NCI-H748 (cell line): Measurements from ENCODE around the gene AGER.
"Not testable (repeated sequence)": the region's sequence is repeated elsewhere in the genome, so short reads cannot be mapped to it uniquely, and the experiment has no call there.

Source experiments
- DNase-seq: peaks from one replicate; lab custom pipeline; 2025; ENCODE audit not compliant: unreplicated experiment; lab: John Stamatoyannopoulos, UW

The AGER gene

DNA sequence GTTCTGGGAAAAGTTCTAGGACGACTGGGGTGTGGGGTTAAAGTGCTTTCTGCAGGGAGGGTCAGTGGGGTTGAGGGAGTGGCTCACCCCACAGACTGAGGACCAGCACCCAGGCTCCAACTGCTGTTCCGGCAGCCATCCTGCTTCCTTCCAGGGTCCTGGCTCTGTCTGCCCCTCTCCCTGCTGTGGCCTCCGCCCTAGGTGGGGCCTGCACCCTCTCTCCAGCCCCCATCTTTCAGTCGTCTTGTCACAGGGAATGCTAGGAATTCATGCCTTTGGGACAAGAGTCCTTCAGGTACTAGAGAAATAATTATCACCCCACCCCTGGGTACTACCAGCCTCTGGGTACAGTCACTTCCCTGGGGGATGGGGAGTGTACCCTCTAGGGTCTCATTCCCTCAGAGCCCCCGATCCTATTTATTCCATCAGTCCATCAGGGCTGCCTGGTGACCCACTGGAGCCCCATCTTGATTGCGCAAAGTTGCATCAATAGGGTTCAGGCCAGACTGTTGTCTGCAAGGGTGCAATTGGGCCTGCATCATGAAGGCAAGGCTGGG, at the start of gene AGER:
Gene AGER, minus strand, starts transcription at position 170 of the 557 bp plus-strand sequence. Its CDS starts 31 bp downstream, at position 139.
- no peak for DNase-seq

DNA sequence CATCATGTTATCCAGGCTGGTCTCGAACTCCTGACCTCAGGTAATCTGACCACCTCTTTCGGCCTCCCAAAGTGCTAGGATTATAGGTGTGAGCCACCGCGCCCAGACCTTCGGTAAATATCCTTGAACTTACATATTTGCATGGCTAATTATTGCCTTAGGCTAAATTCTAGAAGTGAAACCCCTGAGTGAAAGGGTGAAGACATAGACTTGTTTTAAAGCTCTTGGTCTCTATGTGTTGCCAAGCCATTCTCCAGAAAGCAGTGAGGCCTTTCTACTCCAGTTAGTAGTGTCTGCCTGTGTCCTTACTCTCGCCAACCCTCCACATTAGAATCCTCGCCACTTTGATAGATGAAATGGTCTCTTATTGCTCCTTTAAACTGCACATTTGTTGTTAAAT, 42.4 kb upstream of the AGER start:
- no peak for DNase-seq

DNA sequence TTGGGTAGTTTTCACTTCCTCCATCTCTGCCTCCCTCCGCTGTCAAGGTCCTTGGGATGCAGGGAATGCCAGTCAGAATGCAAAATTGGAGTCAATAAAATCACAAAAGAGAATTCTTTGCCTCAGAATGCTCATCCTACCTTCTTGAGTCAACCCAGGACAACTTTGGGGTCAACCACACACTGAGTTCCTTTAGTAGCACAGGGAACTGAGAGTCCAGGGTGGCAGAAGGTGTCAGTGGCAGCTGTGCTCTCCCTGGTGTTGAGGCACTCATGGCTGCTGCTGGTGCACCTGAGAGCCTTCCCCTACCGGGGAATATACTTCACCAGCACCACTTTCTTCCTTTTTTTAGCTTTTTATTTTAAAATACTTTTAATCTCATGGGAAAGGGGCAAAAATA, 40.6 kb upstream of the AGER start:
- DNase-seq = no peak

DNA sequence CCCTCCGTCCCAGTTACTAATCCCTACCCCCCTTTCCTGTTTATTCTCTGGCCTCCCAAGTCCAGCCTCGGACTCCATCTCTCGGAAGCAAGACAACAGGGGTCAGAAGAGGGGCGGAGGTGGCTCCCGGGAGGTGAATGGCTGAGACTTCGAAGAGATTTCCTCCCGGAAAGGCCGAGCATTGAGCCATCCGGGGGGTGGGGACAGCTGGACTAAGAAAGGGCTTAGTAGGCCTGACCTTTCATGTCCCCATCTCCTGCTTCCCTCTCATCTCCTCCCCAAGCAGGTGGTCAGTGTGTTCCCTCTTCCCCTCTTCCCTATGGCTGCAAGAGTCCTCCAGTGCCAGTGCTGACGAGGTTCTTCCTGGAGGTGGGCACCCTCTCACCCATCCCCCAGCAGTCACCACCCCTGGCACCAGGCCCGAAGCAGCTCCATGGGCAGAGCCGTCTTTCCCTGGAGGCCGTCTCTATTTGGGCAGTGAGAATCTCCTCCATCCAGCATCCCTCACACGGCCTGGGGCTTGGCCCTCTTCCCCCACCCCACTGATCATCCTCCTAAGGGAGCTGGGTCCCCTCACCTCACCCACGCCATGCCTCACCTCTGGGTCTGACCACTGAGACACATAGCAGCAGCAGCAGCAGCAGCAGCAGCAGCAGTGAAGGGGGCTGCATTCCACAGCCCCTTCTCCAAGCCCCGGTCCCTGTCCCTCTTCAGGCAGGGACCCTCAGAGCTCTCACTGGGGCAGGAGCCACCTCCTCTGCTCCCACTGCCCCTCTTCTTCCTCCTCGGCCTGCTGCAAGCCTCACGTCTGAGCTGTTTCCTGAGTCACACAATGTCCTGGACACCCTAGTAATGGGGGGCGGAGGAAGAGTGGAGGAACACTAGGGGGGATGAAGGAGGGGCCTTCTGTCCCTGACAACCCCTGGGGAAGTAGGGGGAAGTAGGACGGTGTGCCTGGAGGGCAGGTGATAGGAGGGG, 39.5 kb upstream of the AGER start, which contains the start of gene NOTCH4:
Gene NOTCH4, minus strand, starts transcription at position 810 of the 978 bp plus-strand sequence. Its CDS starts 139 bp downstream, at position 671.
- no peak for DNase-seq

DNA sequence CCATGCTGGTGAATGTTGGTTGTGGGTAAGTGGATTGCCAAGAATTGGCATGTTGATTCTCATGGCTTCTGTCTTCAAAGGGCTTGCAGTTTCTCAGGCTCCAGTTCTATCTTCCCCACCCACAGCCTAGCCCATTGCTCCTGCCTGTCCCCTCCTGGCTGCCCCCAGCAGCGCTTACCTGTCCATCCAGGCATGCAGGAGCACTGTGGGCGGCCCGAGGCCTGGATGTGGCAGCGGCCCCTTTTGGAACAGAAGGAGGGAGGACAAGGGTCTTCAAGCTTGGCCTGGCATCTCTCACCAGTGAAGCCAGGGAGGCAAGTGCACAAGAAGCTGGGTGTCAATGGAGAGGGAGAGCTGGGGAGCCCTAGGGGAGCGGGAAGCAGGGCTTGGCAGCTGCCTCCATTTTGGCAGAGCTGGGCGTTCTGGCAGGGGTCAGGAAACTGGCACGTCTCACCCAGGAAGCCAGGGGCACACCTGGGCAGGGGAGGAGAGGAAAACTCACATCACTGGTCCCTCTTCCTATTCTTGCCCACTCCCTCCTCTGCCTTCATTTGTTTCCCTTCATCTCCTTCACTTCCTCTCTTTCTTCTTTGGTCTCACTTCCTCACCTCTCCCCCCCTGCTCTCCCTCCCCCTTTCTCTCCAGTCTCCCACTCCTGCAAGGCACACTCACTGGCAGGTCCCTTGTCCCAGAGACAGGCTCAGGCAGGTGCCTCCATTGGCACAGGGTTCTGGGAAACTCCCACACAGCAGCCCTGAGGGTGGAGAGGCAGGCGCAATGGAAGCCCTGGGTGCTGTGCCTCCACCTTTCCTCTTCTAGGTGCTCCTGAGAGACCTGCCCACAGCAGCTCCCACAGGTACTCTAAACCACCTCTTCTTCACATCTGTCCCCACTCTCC, 38.5 kb upstream of the AGER start:
- DNase-seq = no peak

DNA sequence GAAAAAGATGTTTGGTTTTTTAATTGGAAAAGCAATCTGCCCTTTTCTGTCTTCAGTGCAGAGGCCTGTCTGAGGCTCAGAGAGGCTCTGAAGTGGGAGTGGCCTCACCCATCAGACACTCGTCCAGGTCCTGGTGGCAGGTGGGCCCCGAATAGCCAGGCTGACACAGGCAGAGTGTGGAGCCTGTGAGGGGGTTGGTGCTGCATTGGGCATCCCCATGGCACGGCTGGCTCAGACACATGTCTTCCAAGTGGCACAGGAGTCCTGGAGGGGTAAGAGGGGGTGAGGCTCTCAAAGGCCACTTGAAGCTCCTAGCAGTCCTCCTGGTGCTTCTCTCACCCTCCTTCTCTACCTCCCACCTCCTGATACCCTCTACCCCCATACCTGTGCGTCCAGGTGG, 36.0 kb upstream of the AGER start:
- no peak for DNase-seq

DNA sequence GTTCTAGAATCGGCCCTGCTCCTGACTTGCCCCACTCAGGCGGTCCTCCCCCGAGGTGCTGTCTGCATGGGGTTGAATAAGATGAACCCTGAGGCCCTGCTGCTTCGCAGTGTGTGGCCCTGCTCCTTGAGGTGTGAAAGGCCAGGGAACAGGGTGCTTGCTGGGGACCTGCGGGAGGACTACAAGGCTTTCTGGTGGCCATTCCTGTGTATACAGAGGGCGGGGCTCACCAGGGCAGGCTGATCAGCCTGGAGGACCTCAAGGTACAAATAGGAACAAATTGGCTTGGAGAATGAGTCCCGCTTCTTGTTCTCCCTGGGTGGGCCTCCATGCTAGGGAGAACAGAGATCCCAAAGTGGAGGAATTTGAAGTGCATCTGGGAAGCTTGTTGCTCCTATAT, 34.1 kb upstream of the AGER start:
- no peak for DNase-seq

DNA sequence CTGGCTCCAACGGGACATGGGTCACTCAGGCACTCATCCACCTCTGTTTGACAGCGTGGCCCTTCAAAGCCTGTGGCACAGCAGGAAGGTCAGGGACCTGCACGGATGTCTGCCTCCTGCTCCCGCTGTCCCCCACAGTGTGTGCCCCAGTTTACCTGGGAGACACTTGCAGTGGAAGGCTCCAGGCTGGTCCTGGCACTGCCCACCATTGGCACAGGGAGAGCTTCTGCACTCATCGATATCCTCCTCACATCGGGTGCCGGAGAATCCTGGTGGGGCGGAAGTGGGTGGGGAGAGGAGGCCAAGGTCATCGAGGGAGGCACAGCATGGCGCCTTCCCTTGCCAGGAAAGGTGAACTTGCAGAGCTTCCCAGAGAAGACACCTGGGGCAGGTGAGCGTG, 32.9 kb upstream of the AGER start:
- no peak for DNase-seq

DNA sequence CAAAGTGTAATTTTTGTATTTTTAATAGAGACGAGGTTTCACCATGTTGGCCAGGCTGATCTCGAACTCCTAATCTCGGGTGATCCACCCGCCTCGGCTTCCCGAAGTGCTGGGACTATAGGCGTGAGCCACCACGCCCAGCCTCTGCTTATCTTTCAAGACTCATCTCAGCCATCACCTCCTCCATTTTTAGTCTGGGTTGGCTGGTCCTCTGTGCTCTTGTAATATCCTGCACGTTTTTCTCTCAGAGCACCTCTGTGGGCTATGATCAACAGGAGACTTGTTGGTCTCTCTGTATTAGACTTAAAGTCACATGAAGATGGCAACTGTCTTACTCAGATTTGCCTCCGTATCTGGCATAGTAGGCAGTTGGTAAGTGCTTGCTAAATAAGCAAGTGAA, 32.2 kb upstream of the AGER start:
- DNase-seq = no peak

DNA sequence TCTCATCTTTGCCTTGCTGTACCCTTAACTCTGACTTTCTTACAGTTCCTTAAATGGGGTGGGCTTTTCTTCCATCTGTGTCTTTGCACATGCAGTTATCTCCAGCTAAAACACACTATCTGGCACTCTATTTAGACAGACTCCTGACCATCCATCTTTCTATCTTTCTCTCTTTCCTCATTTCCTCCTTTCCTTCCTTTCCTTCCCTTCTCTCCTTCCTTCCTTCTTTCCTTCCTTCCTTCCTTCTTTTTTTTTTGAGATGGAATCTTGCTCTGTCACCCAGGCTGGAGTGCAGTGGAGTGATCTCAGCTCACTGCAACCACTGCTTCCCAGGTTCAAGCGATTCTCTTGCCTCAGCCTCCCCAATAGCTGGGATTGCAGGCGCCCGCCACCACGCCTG, 31.6 kb upstream of the AGER start:
- DNase-seq = no peak

DNA sequence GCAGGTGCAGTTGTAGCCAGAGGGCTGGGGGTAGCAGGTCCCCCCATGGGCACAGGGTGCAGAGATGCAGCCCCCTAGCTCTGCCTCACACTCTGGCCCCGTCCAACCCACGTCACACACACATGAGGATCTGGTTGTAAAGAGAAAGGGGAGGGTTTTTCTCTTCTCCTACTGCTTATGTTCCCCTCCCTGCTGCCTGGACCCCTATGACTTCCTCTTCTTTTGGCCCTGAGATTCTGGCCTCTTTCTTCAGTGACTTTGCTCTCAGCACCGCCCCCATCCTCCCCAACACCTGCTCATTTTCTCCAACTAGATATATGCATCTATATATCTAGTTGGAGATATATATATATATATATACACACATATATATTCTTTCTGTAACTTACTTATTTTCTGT, 30.1 kb upstream of the AGER start:
- no peak for DNase-seq

DNA sequence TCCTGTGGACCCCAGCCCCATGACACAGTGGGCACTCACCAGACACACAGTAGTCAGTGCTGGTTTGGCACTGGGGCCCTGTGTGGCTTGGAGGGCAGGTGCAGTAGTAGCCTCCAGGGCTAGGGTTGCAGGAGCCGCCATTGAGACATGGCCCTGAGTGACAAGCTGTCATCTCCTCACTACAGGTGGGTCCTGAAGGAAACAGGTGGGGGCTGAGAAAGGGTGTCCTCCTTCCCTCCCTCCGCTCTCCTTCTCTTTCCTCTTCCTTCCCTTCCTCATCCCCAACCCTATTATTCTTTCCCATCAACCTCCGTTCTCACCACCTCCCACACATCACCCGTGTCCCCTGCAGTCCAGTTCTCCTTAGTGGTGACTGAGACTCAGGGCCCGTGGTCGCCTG, 29.6 kb upstream of the AGER start:
- DNase-seq = no peak

DNA sequence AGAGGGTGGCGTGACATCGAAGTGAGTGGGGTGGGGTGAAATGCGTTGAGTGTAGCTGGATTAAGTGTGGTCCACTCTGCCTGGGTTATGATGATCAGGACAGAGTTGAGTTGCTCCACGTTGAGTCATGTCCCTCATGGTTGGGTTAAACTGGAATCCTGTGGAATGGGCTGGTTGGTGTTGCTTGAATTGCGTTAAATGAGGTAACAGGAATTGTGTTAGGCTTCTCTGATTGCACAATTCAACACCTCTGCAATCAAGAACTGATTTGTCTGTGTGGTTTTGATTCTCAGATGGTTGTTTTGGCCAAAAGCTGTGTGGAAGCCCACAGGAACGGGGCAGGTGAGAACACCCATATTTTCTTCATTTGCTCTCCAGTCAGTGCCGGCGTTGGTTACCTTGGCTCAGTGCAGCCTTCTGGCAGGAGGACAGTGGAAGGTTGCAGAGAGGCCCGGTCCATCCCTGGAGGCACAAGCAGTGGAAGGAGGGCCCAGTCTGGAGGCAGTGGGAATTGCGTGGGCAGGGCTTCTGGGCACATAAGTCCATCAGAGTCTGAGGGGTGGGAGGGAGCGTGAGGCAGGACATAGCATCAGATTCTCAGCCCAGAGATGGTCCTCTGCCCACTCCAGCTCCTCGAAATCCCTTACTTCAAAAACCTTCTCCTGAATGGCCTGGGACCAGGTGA, 28.2 kb upstream of the AGER start:
- no peak for DNase-seq

DNA sequence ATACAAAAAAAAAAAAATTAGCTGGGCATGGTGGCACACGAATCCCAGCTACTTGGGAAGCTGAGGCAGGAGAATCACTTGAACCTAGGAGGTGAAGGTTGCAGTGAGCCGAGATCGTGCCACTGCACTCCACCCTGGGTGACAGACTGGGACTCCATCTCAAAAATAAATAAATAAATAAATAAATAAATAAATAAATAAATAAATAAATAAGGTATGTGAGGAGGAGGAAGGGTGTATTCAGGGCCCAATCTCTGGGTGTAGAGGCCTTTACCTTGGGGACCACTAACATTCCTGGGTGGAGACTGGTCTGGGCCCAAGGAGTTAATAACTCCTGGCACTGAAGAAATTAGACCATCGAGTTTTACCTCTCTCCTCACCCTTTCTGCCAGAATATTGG, 27.4 kb upstream of the AGER start:
- DNase-seq = not testable (repeated sequence)

DNA sequence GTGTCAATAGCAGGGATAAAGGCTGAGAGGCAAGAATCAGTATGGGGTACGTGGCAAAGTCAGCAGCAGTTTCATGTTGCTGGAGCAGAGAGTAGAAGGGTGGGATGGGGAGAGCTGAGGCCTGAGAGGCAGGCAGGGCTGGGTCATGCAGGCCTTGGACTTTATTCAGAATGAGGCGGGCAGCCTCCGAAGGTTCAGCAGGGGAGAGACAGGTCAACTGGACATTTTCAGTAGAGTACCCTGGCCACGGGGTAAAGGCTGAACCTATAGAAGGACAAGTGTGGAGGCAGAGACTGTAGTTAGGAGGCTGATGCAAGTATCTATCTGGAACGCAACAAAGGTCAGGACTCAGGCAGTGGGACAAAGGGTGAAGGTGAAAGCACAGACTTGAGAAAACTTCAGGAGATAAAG, 26.1 kb upstream of the AGER start:
- no peak for DNase-seq

DNA sequence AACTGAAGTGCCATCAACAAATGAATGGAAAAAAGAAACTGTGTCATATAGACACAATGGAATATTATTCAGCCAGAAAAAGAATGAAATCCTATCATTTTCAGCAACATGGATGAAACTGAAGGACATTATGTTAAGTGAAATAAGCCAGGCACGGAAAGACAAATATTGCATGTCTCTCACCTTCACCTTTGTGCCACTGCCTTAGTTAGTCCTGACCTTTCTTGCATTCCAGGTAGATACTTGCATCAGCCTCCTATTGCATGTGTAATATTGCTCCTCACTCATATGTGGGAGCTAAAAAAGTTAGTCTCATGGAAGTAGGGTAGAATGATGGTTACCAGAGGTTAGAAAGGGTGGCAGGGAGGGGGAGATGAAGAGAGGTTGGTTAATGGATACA, 24.9 kb upstream of the AGER start:
- DNase-seq = no peak

DNA sequence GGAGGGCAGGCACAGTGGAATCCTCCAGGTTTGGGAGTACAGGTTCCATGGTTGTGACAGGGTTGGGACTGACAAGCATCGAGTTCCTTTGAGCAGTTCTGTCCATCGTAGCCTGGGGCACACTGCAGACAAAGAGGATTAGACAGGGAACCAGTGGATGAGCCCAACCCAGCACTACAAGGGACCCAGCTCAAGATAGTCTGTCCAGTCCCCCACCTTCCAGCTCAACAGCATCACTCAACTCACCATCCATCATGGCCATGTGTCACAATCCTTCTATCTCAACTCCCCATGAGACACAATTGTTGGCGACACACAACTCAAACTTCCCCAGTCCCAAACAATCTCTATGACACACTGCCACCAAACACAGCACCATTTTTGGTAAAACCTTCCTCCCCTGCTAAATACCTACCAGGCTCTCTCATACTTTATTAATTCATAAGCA, 20.2 kb upstream of the AGER start:
- DNase-seq = no peak

DNA sequence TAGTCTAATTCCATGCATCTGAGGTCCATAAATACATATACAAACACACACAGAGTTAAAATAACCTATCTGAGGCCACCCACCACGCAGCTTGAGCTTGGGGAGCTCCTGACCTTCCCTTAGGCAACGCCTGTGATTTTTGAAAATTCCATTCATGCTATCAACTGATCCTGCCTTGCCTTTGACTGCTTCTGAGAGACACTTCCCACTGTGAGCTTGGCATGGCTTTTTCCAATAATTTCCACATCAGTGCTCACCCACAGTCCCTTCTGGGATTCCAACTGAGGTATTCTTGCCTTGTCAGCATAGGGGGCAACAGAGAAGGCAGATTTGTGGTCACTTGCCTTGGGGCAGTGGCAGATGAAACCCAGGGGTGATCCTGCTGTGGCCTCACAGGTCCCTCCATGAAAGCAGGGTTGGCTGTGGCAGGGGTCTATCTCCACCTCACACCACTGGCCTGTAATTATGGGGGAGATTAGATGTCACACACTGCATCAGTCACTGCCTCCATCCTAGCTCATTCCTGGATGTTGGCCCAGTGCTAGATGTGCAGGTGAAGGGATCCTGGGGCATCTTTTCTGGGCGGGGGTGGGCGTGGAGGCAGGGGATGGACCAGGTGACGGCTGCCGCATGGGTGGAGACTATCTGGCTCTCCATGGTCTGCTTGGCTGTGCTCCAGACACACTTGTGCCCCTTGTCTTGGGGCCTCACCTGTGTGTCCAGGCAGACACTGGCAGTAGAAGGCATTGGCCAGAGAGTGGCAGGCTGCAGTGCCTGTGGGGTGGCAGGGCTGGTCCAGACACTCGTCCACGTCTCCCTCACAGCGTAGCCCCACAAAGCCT, 19.6 kb upstream of the AGER start:
- no peak for DNase-seq

DNA sequence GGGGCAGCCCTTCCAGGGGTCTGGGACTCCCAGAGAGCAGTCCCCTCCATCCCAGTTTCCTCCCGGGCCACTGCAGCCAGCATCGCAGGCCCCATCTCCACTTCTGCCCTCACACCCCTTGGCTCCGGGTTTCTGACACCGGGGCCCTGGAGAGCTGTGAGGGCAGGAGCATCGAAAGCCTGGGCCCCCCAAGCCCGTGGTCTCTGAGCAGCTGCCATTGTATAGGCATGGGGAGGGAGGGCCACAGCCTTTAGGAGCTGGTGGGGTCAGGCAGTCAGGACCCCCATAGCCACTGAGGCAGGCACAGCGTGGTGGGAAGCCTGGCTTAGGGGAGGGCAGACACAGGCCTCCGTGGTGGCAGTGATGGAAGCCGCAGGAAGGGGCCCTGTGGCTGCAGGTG, 18.1 kb upstream of the AGER start:
- DNase-seq = no peak
